ENCODE data around the gene NFASC.

Gene NFASC

DNA sequence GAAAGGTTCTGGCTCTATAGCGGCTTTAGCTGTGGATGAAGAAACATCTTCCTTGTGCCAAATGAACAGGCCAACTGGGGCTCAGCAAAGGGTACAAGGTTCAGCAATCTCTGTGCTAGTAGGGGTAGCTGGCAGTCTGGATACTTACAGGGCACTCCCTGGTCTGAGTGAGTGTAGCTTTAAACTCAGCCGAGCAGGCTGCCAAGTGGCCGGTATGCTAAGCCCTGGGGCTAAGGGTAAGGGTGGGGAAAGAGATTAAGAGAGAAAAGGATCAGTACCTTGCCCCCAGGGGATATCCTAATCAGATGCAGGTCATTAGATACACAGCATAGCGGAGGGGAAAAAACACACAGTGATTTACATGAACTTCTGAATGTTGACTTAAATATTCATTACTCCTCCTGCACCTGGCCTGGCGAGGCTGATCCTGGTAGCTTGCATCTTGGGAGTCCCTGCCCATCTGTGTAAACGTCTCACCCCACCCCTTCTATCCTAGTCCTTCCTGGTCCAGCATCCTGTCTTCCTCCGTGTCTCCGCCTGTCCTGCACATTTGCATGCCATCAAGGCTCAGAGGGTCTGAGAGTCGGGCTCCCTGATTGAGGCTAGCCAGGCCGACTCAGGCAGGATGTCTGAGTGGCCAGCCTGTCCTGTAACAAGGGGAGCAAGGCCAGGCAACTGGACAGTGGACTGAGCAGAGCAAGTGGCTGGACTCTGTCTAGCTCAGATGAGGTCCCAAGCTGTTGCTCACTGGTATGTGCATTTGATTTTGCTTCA, 132.9 kb downstream of the NFASC start:
- H3K4me1 ChIP-seq (ENCODE audit: control insufficient read depth, low read depth, low read length): peaks cover 15% of the 10 kb centered on the region
- H3K9me3 ChIP-seq (ENCODE audit: control insufficient read depth, low read depth, low read length): no peaks in the 10 kb centered on the region
- H3K36me3 ChIP-seq (ENCODE audit: control insufficient read depth, low read depth, low read length): no peaks in the 10 kb centered on the region
- H3K9ac ChIP-seq (ENCODE audit: low read length): no peak overlapping the region
- no peak overlapping the region for H3K27ac ChIP-seq (ENCODE audit: low read length)
- H3K4me3 ChIP-seq (ENCODE audit: low read length): no peak overlapping the region
- H3K27me3 ChIP-seq (ENCODE audit: control insufficient read depth, insufficient read depth, low read length): no peaks in the 10 kb centered on the region

DNA sequence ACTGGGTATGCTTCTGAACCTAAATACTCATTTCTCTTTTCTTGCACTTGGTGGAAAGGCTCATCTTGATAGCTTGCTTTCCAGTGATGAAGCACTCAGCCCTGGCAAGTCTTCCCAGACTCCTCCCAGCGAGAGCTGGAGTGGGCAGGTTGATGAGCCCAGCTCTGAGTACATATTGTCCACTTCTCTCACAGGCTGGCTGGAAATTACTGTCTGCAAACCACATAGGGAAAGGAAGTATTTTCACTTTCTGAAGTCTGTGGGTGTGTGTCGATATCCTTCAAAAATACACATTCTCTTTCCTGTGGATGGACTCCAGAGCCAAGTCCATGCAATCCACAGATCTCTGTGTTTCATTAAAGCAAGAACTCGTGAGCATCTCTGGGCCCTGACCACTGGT, 133.7 kb downstream of the NFASC start:
- H3K27me3 ChIP-seq (ENCODE audit: control insufficient read depth, insufficient read depth, low read length): no peaks in the 10 kb centered on the region

DNA sequence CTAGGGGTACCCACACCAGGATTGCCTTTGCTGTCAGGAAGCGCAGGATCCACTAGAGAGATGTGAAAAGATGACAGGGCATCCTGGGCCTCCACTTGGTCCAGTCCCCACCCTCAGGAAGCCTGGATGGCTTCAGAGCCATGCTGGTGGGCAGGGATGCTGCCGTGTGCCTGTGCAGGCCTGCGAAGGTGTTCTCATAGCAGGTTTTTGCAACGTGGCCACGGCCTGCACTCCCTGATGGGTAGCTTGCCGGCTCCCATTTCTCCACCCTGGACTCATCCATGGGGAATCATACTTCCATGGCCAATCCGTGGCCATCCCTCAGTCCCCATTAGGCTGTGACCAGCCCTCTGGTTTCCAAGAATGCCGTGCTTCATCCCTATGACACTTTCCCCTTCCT, 138.2 kb downstream of the NFASC start:
- no peaks in the 10 kb centered on the region for H3K27me3 ChIP-seq (ENCODE audit: control insufficient read depth, insufficient read depth, low read length)
- H3K9ac ChIP-seq (ENCODE audit: low read length): no peak overlapping the region
- H3K4me3 ChIP-seq (ENCODE audit: low read length): no peak overlapping the region
- no peak overlapping the region for H3K27ac ChIP-seq (ENCODE audit: low read length)
- no peaks in the 10 kb centered on the region for H3K36me3 ChIP-seq (ENCODE audit: control insufficient read depth, low read depth, low read length)
- peaks cover 11% of the 10 kb centered on the region for H3K4me1 ChIP-seq (ENCODE audit: control insufficient read depth, low read depth, low read length)
- H3K9me3 ChIP-seq (ENCODE audit: control insufficient read depth, low read depth, low read length): no peaks in the 10 kb centered on the region

More for the DNA sequence above, 133.7 kb downstream of the NFASC start:
- H3K9me3 ChIP-seq (ENCODE audit: control insufficient read depth, low read depth, low read length): no peaks in the 10 kb centered on the region
- H3K4me1 ChIP-seq (ENCODE audit: control insufficient read depth, low read depth, low read length): peaks cover 15% of the 10 kb centered on the region
- H3K36me3 ChIP-seq (ENCODE audit: control insufficient read depth, low read depth, low read length): no peaks in the 10 kb centered on the region
- no peak overlapping the region for H3K4me3 ChIP-seq (ENCODE audit: low read length)
- no peak overlapping the region for H3K9ac ChIP-seq (ENCODE audit: low read length)
- no peak overlapping the region for H3K27ac ChIP-seq (ENCODE audit: low read length)

DNA sequence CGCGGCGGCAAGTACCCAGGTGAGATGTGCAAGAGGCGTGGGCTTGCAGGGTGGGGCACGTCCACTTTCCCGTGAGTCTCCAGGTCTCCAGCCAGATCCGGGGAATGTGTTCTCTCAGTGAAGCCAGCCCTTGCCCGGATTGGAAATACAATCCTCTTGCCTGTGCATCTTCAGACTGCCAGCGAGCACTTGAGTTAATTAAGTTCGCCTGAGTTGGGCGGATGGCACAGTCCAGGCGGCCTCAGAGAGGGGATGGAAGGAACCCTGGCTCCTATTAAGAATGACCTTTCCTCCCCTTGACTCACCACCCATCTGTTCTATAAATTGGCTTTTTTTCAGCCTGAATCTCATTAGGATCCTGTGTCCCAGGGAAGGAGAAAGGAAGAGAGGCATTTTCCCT, 139.0 kb downstream of the NFASC start:
- Histone ChIP-seq H3K4me3 (ENCODE audit: low read length) (no peak overlapping the region), H3K9me3 (ENCODE audit: control insufficient read depth, low read depth, low read length) (no peaks in the 10 kb centered on the region), H3K27me3 (ENCODE audit: control insufficient read depth, insufficient read depth, low read length) (no peaks in the 10 kb centered on the region), H3K36me3 (ENCODE audit: control insufficient read depth, low read depth, low read length) (no peaks in the 10 kb centered on the region), H3K9ac (ENCODE audit: low read length) (no peak overlapping the region), H3K27ac (ENCODE audit: low read length) (no peak overlapping the region), H3K4me1 (ENCODE audit: control insufficient read depth, low read depth, low read length) (peaks cover 10% of the 10 kb centered on the region)

DNA sequence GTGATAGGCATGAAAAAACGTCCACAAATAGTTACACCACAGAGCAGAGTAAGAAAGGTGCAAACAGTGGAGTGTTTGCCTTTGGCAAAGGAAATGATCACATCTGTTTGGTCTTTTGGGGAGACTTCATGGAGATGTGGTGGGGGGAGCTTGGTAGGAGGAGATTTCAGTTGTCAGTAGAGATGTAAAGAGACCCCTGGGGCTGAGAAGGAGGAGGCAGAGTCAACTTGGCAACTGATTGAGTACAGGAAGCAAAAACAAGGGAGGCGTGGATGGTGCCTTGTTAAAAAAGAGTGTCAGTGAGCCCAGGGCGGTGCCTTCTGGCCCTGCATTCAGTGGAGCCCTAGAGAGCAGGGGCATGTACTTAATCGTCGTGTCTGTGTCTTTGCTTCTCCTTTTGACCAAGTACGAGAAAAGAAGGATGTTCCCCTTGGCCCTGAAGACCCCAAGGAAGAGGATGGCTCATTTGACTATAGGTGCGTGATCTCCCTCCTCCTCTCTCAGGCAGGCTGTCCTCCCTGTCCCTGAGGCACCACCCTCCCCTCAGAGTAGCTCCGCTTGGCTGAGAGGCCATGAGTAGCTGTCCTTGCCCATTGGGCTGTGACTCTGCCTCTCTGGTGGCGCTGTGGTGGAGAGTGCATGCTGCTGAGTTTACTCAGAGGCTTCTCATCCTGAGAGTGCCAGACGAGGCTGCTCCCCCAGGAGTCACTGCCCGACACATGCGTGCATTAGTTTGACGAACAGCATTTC, 141.9 kb downstream of the NFASC start:
- H3K4me3 ChIP-seq (ENCODE audit: low read length): no peak overlapping the region
- H3K9me3 ChIP-seq (ENCODE audit: control insufficient read depth, low read depth, low read length): no peaks in the 10 kb centered on the region
- no peak overlapping the region for H3K9ac ChIP-seq (ENCODE audit: low read length)
- no peaks in the 10 kb centered on the region for H3K36me3 ChIP-seq (ENCODE audit: control insufficient read depth, low read depth, low read length)
- H3K27me3 ChIP-seq (ENCODE audit: control insufficient read depth, insufficient read depth, low read length): no peaks in the 10 kb centered on the region
- peaks cover 10% of the 10 kb centered on the region for H3K4me1 ChIP-seq (ENCODE audit: control insufficient read depth, low read depth, low read length)
- H3K27ac ChIP-seq (ENCODE audit: low read length): no peak overlapping the region

DNA sequence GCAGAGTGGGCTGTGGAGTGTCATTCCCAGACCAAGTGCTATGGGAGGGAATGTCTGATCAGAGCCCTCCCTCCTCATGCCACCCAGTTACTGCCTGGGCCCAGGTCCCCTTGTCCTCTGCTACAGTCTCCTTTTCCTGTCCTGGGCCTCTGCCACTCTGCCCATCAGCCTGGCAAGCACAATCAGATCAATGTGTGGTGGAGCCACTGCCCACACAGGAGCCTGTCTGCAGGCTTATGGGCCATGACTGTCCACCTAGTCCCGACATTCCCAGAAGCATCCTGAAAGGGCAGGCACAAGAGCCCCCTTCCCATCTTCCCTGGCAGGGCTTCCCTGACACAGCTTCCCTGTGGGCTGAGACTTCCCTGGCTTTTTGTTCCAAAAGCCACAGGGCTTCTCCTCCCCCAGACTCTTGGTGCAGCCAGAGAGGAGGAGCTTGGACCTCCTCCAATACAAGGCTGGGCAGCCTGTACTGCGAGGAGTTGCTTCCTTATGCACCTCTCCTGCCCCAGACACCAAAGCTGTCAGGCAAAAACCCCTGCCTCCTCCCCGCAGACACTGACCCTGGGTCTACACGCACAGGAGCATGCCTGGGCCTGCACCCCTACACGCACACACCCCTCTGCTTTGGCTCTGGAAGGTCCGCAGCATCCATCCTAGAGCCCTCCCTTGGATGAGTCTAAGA, 143.2 kb downstream of the NFASC start:
- Histone ChIP-seq H3K9me3 (ENCODE audit: control insufficient read depth, low read depth, low read length) (no peaks in the 10 kb centered on the region), H3K4me1 (ENCODE audit: control insufficient read depth, low read depth, low read length) (peaks cover 10% of the 10 kb centered on the region), H3K36me3 (ENCODE audit: control insufficient read depth, low read depth, low read length) (no peaks in the 10 kb centered on the region), H3K9ac (ENCODE audit: low read length) (no peak overlapping the region), H3K4me3 (ENCODE audit: low read length) (no peak overlapping the region), H3K27me3 (ENCODE audit: control insufficient read depth, insufficient read depth, low read length) (no peaks in the 10 kb centered on the region), H3K27ac (ENCODE audit: low read length) (no peak overlapping the region)

DNA sequence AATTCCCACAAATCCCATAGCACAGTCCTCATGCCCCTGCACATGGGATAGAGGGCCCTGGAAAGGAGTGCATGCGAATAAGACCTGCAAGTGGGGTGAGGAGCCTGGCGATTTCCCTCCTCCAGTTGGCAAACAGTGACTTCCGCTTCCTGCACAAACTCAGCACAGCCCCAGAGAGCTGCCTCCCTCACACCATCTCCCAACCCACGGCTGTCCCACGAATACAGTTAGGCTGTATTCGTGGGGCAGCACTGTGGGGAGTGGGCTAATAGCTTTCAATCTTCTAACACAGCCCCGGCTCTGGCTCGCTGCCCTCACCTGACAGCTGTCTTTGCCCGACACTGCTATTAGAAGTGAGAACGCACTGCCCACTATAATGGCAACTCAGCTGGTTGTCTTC, 144.1 kb downstream of the NFASC start:
- Histone ChIP-seq H3K36me3 (ENCODE audit: control insufficient read depth, low read depth, low read length) (no peaks in the 10 kb centered on the region), H3K27me3 (ENCODE audit: control insufficient read depth, insufficient read depth, low read length) (no peaks in the 10 kb centered on the region), H3K4me1 (ENCODE audit: control insufficient read depth, low read depth, low read length) (peaks cover 10% of the 10 kb centered on the region), H3K9me3 (ENCODE audit: control insufficient read depth, low read depth, low read length) (no peaks in the 10 kb centered on the region), H3K4me3 (ENCODE audit: low read length) (no peak overlapping the region), H3K9ac (ENCODE audit: low read length) (no peak overlapping the region), H3K27ac (ENCODE audit: low read length) (no peak overlapping the region)

DNA sequence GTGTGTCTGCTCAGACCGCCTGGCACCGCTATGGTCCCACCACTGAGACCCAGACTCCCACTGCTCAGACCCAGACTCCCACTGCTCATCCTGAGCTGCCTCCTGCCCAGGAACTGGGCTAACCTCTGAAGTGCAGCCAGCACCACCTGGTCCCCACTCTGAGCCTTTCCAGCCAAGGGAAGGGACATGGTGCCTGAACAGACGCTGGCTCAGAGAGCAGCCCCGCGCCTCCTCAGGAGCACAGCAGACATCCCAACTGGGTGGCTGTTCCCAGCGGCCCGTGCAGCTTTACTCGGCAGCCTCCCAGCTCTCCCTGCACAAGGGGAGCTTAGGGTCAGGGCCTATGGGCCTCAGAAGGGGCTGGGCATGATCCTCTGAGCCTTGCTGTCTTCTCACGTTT, 144.6 kb downstream of the NFASC start:
- Histone ChIP-seq H3K9ac (ENCODE audit: low read length) (no peak overlapping the region), H3K36me3 (ENCODE audit: control insufficient read depth, low read depth, low read length) (no peaks in the 10 kb centered on the region), H3K27ac (ENCODE audit: low read length) (no peak overlapping the region), H3K4me3 (ENCODE audit: low read length) (no peak overlapping the region), H3K9me3 (ENCODE audit: control insufficient read depth, low read depth, low read length) (no peaks in the 10 kb centered on the region), H3K27me3 (ENCODE audit: control insufficient read depth, insufficient read depth, low read length) (no peaks in the 10 kb centered on the region), H3K4me1 (ENCODE audit: control insufficient read depth, low read depth, low read length) (peaks cover 10% of the 10 kb centered on the region)

DNA sequence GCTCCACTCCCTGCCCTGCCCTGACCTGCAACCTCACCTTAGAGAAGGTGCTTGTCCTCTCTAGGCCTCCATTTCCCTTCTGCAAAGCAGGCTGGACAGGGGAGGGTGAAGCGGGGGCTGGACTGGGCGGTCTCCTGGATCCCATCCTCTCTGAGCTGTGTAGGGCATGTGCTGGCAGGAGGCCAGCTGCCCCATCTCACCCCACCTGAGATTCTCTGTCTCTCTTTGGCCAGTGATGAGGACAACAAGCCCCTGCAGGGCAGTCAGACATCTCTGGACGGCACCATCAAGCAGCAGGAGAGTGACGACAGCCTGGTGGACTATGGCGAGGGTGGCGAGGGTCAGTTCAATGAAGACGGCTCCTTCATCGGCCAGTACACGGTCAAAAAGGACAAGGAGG, 145.4 kb downstream of the NFASC start:
- H3K9me3 ChIP-seq (ENCODE audit: control insufficient read depth, low read depth, low read length): no peaks in the 10 kb centered on the region
- H3K36me3 ChIP-seq (ENCODE audit: control insufficient read depth, low read depth, low read length): no peaks in the 10 kb centered on the region
- H3K9ac ChIP-seq (ENCODE audit: low read length): no peak overlapping the region
- no peak overlapping the region for H3K27ac ChIP-seq (ENCODE audit: low read length)
- H3K4me3 ChIP-seq (ENCODE audit: low read length): no peak overlapping the region
- no peaks in the 10 kb centered on the region for H3K27me3 ChIP-seq (ENCODE audit: control insufficient read depth, insufficient read depth, low read length)
- H3K4me1 ChIP-seq (ENCODE audit: control insufficient read depth, low read depth, low read length): peaks cover 10% of the 10 kb centered on the region

DNA sequence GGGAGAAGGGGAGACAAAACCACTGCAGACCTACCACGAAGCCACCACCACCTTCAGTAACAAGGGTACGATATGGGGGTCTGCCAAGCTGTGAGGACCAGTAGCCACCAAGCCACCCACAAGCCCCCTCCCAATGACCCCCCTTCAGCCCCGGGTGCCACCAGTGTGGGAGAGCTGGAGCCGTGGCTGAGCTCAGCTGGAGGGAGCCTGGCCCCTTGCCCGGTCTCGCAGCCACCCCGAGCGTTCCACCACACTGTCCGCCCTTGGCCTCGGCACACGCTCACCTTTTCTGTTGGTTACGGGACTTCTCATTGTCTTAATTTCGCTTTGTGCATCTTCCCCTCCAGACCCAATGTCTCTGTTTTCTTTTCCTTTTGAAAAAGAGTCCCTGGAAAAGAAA, 145.9 kb downstream of the NFASC start:
- Histone ChIP-seq H3K36me3 (ENCODE audit: control insufficient read depth, low read depth, low read length) (no peaks in the 10 kb centered on the region), H3K9ac (ENCODE audit: low read length) (no peak overlapping the region), H3K4me1 (ENCODE audit: control insufficient read depth, low read depth, low read length) (peaks cover 10% of the 10 kb centered on the region), H3K9me3 (ENCODE audit: control insufficient read depth, low read depth, low read length) (no peaks in the 10 kb centered on the region), H3K27ac (ENCODE audit: low read length) (no peak overlapping the region), H3K27me3 (ENCODE audit: control insufficient read depth, insufficient read depth, low read length) (no peaks in the 10 kb centered on the region), H3K4me3 (ENCODE audit: low read length) (no peak overlapping the region)

DNA sequence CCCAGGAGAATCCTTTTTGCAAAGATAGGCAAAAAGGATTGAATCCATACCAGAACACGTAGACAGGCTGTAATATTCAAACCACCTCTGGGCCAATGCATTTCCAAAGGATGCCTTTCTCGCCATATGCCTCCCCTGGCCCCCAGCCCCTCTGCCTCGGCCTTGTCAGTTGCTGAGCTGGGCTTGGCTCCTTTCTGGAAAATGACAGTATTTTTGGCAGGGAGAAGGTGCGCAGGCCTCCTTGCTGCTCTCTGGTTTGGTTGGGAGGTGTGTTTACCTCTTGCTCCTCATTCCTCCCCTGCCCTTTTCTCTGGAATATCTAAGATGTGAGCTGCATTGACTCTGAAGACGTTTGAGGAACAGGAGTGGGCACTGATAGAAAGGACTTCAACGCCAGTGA, 146.3 kb downstream of the NFASC start:
- H3K9ac ChIP-seq (ENCODE audit: low read length): no peak overlapping the region
- no peaks in the 10 kb centered on the region for H3K9me3 ChIP-seq (ENCODE audit: control insufficient read depth, low read depth, low read length)
- no peaks in the 10 kb centered on the region for H3K36me3 ChIP-seq (ENCODE audit: control insufficient read depth, low read depth, low read length)
- peaks cover 10% of the 10 kb centered on the region for H3K4me1 ChIP-seq (ENCODE audit: control insufficient read depth, low read depth, low read length)
- H3K4me3 ChIP-seq (ENCODE audit: low read length): no peak overlapping the region
- no peak overlapping the region for H3K27ac ChIP-seq (ENCODE audit: low read length)
- no peaks in the 10 kb centered on the region for H3K27me3 ChIP-seq (ENCODE audit: control insufficient read depth, insufficient read depth, low read length)
